ENCODE data around the gene CLSTN1.

GRCh38 chr1:9732123-9732971 is 91.4 kb downstream of the CLSTN1 start:
- TF ChIP-seq CTCF (IDR thresholded peaks at IDR 0.05 in 8 of 11, conservative IDR thresholded peaks at IDR 0.05 in 3 of 11), result no peak
- TF ChIP-seq POLR2A (IDR thresholded peaks at IDR 0.05), result no peak

Data from spleen (tissue), 7 donors.